ENCODE results near the gene CCDC117. TPM values are rescaled to one million over a fixed set of nuclear protein-coding genes. Genes with fewer than 3 reads are reported as not detected.

Gene CCDC117
- total and polyA plus RNA-seq, 7 donors, result 9.6 to 33.2 (median 23.9) TPM

DNA sequence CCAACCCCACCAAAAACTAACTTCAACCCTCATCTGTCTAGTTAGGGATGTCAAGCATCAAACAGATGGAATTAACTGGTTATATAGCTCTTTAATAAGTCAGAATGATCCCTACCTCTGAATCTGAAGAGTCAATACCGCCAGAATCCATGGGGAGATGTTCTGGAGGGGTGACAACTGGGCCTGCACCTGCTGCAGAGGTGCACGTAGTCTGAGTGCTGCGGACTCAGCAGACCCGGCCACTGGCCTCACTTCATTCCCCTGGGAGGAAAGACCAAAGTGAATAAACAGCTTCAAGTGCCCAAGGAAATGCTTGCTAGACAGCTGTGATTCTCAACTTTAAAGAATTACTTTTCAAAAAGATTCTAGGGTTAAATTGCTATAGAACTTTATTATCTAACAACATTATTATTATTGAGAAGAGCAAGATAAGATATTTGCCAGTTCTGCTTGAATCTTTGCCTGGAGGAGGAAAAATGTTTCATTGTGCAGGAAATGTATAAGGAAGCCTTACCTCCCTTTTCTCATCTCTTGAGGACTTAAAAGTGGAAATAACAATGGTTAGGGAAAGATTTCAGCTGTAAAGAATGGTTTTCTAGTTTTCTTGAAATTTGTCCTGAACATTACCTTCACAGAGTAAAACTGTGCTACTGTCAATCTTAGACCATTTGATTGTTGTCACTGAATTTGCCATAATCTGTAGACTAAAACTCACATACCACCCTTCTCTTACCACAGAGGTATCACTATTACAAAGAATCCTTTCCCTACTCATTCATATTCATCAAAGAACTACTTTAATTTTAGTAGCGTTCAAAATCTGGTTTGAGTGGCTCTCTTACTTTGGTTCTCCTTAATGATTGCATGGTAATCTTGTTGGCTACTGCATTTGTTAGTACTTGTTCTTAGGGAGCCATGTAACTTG, 23.7 kb downstream of the CCDC117 start:
- intact Hi-C loops (cut with DNase I), result no loop called here
- 75 to 81% methylated on average over 5 of the region's 5 CpGs for WGBS, 2 donors

DNA sequence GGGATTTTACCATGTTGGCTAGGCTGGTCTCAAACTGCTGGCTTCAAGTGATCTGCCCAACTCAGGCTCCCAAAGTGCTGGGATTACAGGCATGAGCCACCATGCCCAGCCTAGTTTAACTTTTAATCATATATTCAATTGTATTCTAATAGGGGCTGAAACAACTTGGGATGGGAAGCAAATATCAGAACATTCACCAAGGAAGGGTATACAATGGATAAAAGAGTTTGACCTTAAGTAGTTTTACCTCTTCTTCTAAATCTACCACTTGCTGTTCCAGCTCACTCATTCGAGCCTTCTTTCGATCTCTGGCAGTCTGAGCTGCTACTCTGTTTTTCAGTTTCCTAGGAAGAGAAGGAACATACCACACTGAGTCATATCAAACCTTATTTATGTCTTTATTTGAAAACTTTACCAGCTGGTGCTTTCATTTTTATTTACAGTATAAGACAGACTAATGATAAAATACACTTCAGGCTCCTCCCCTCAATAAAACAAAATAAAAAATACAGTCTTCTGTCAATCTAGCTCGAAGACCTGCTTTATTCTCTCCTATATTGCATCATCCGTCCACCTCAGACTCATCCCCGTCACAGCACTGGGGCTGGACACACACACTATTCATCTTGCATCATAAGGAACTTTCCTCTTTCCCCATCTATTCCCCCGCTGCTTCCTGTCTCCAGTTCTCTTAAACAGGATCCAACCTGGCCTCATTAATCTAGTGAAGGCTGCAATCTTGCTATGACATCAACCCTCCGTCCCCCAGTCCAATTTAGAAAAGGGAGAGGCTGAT, 26.5 kb downstream of the CCDC117 start:
- 2 to 3% methylated on average over 7 of the region's 7 CpGs for WGBS, 2 donors
- Histone ChIP-seq H3K4me3 (peak overlapping the region; percentile 74 to 100 (median 87)), H3K27me3 (no peaks in the 10 kb centered on the region), H3K4me1 (peaks cover 0 to 68% (median 52%) of the 10 kb centered on the region in 4 donors), H3K36me3 (peaks cover 22 to 47% (median 26%) of the 10 kb centered on the region in 4 donors), H3K27ac (peak overlapping the region; percentile 96 to 100 (median 100)), H3K9me3 (no peaks in the 10 kb centered on the region)
- TF ChIP-seq POLR2AphosphoS5 (IDR thresholded peaks at IDR 0.05), result peak; percentile 72 to 90 (median 86)
- TF ChIP-seq POLR2A (IDR thresholded peaks at IDR 0.05), result peak; percentile 56 to 63
- TF ChIP-seq EP300 (IDR thresholded peaks at IDR 0.05), result no peak
- DNase-seq, result peak; percentile 91
- intact Hi-C loops (cut with DNase I), result loop anchor here (1.0 to 2.0 kb wide), 3 partner anchors 26 to 120 kb away; partner anchors contain the start of genes HSCB and TTC28

More for the DNA sequence above, 23.7 kb downstream of the CCDC117 start:
- no peak for DNase-seq
- no peaks in the 10 kb centered on the region for H3K9me3 ChIP-seq
- TF ChIP-seq EP300 (IDR thresholded peaks at IDR 0.05), result no peak
- peaks cover 22 to 52% (median 26%) of the 10 kb centered on the region in 4 donors for H3K36me3 ChIP-seq
- H3K27ac ChIP-seq, result peak overlapping the region in 2 of 4 donors; percentile 9 to 21
- no peak overlapping the region for H3K4me3 ChIP-seq
- H3K4me1 ChIP-seq, result peaks cover 0 to 52% (median 36%) of the 10 kb centered on the region in 4 donors
- H3K27me3 ChIP-seq, result no peaks in the 10 kb centered on the region

DNA sequence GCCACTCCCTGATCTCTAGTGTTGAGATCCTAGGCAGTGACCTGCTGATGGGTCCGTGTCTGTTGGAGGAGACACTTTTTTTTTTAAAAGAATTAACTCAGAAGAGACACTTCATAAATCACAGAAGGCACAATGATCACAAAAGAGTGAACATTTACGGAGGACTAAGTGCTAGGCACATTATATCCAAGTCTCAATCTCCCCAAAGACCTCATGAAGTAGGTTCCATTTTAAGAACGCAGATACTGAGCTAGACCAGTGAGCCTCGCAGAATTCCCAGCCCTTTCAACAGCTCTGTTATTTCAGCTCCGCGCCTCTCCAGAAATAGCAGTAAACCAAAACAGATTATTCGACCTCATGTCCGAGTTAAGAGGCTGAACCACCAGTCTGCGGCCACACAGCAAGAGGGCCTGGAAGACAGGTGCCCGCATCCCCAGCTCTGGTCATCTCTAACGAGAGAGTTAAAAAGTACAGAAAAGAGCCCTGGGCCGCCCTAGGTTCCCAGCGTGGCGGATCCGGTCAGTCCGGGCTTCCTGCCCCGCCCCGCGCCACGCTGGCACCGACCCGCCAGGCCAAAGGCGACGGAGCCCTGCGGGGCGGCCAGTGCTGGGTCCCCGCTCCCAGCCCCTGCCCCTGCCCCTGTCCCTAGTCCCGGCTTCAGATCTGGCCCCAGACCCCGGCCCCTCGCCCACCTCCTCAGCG, 27.3 kb downstream of the CCDC117 start:
- intact Hi-C loops (cut with DNase I), result loop anchor here (1.0 to 2.0 kb wide), 3 partner anchors 26 to 120 kb away; partner anchors contain the start of genes HSCB and TTC28
- WGBS, 2 donors, result 0% methylated on average over 31 of the region's 31 CpGs
- peaks cover 19 to 43% (median 22%) of the 10 kb centered on the region in 4 donors for H3K36me3 ChIP-seq
- H3K4me1 ChIP-seq, result peaks cover 0 to 63% (median 49%) of the 10 kb centered on the region in 4 donors
- no peaks in the 10 kb centered on the region for H3K27me3 ChIP-seq
- peak; percentile 85 for DNase-seq
- H3K27ac ChIP-seq, result peak overlapping the region; percentile 96 to 100 (median 100)
- H3K9me3 ChIP-seq, result no peaks in the 10 kb centered on the region
- TF ChIP-seq POLR2AphosphoS5 (IDR thresholded peaks at IDR 0.05) (no peak), EP300 (IDR thresholded peaks at IDR 0.05) (no peak), POLR2A (IDR thresholded peaks at IDR 0.05) (no peak)
- TF ChIP-seq, protein P1, sequence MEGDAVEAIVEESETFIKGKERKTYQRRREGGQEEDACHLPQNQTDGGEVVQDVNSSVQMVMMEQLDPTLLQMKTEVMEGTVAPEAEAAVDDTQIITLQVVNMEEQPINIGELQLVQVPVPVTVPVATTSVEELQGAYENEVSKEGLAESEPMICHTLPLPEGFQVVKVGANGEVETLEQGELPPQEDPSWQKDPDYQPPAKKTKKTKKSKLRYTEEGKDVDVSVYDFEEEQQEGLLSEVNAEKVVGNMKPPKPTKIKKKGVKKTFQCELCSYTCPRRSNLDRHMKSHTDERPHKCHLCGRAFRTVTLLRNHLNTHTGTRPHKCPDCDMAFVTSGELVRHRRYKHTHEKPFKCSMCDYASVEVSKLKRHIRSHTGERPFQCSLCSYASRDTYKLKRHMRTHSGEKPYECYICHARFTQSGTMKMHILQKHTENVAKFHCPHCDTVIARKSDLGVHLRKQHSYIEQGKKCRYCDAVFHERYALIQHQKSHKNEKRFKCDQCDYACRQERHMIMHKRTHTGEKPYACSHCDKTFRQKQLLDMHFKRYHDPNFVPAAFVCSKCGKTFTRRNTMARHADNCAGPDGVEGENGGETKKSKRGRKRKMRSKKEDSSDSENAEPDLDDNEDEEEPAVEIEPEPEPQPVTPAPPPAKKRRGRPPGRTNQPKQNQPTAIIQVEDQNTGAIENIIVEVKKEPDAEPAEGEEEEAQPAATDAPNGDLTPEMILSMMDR (IDR thresholded peaks at IDR 0.05), result no peak
- H3K4me3 ChIP-seq, result peak overlapping the region; percentile 74 to 100 (median 87)

DNA sequence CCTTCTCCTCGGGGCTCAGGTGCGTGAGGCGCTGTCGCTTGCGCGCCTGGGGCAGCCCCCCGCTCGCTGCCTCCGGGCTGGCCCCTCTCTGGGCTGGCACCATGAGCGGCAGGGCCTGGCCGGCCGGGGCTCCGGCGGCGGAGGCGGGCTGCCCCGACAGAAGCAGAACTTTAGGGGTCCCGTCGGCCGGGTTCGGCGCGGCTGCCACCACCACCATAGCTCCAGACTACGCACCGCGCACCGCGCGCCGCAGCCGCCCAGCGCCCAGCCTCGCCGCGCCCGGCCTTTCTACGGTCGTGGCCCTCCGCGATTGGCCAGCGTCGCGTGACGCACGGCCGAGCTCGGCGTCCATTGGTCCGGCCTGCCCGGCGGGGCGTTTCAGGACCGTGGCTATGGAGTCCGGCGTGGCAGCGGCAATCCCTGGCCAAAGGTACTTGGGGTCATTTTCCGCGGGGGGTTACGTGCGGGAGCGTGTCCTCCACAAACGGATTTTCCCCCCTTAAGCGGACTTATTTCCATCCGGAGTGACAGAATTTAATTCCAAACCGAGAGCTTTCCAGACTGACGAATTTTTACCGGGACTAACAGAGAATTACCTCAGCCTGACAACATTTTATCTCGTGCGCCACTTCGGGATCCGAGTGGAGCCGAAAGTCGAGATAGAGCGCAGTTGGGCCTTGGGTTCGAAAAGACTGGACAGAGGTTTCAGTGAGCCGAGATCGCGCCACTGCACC, 28.0 kb downstream of the CCDC117 start, which contains the start of gene XBP1:
Gene XBP1, minus strand, starts transcription at position 262 of the 734 bp plus-strand sequence.
- H3K4me1 ChIP-seq, result peaks cover 0 to 56% (median 46%) of the 10 kb centered on the region in 4 donors
- intact Hi-C loops (cut with DNase I), result no loop called here

More for the DNA sequence above, 28.0 kb downstream of the CCDC117 start, which contains the start of gene XBP1:
- peak; percentile 97 for DNase-seq
- H3K4me3 ChIP-seq, result peak within 1 kb of the TSS; percentile 74 to 100 (median 87)
- TF ChIP-seq, protein P1 (IDR thresholded peaks at IDR 0.05), result no peak
- TF ChIP-seq POLR2A (IDR thresholded peaks at IDR 0.05), result peak; percentile 79 to 91
- peak; percentile 89 to 99 (median 98) for TF ChIP-seq POLR2AphosphoS5 (IDR thresholded peaks at IDR 0.05)
- no peak for TF ChIP-seq EP300 (IDR thresholded peaks at IDR 0.05)
- H3K36me3 ChIP-seq, result peaks cover 11 to 35% (median 15%) of the 10 kb centered on the region in 4 donors
- H3K27ac ChIP-seq, result peak within 1 kb of the TSS; percentile 96 to 100 (median 100)
- no peaks in the 10 kb centered on the region for H3K27me3 ChIP-seq
- no peaks in the 10 kb centered on the region for H3K9me3 ChIP-seq
- WGBS, 2 donors, result 0% methylated on average over 78 of the region's 78 CpGs
